ENCODE measurements around the gene GUK1.
A peak's percentile ranks its signal among the peaks of the same experiment; 100 is the strongest.

- TF ChIP-seq, protein P1, sequence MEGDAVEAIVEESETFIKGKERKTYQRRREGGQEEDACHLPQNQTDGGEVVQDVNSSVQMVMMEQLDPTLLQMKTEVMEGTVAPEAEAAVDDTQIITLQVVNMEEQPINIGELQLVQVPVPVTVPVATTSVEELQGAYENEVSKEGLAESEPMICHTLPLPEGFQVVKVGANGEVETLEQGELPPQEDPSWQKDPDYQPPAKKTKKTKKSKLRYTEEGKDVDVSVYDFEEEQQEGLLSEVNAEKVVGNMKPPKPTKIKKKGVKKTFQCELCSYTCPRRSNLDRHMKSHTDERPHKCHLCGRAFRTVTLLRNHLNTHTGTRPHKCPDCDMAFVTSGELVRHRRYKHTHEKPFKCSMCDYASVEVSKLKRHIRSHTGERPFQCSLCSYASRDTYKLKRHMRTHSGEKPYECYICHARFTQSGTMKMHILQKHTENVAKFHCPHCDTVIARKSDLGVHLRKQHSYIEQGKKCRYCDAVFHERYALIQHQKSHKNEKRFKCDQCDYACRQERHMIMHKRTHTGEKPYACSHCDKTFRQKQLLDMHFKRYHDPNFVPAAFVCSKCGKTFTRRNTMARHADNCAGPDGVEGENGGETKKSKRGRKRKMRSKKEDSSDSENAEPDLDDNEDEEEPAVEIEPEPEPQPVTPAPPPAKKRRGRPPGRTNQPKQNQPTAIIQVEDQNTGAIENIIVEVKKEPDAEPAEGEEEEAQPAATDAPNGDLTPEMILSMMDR (conservative IDR thresholded peaks at IDR 0.05) = peak; percentile 99
- peak; percentile 88; the same call in 1 of the 2 replicates for TF ChIP-seq ZFX (IDR thresholded peaks at IDR 0.05)
Measured at GRCh38 chr1:228165372-228166169, 25.5 kb downstream of the GUK1 start, which contains the start of gene IBA57.
